Activated naive CD4-positive, alpha-beta T cell treated with anti-CD3 and anti-CD28 coated beads, Interleukin-2, amount 50 U/mL, for 16 hours (primary cell): Measurements from ENCODE around the gene SUPT3H.
"Not testable (repeated sequence)": the region's sequence is repeated elsewhere in the genome, so short reads cannot be mapped to it uniquely, and the experiment has no call there.

Experiments
- DNase-seq: peaks from one replicate; pipeline ENCODE4 v3.0.0-alpha.2; 2020

The SUPT3H gene

DNA sequence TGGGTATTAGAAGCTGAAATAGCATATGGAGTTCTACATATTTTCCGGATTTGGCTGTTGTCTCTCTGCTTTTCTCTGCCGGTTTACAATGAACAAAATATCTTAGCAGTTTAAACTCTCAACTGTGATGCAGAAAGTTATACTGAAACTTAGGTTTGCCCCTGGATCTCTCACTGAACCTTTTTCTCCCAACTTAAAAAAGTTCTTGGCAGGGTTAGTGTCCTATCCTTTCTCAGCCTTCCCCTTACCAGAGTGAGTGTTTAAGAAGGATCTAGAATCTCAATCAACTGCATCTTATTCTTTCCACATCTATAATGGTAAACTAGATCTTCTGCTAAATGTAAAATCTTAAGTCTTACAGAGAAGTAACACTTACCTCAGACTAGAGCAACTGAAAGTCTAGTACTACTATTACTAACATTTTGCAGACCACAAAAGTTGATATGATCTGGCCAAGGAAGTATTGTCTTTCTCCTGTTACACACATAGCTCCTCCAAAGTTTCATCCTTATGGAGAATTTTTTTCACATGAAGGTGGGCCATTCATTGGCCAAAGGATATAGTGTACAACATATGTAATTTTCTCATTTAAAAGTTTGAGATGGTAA is 441.9 kb downstream of the SUPT3H start:
- DNase-seq = no peak

DNA sequence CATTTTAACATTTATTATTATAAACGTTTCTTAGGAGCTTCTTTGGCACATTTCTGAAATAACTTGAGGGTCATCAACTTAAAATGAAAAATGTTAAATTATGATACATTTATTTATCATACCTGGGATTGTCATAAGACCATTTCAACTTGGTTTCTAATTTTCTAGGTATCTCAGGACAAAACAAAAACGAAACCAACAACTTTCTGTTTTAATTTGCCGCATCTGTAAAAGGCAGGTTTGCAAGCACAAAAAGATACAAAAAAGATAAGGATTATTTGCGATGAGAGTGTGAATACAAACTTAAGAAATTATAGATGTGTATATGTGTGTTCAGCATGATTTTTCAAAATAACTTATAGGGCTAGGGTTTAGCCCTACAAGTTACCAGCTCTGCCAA is 444.6 kb downstream of the SUPT3H start:
- DNase-seq = no peak

DNA sequence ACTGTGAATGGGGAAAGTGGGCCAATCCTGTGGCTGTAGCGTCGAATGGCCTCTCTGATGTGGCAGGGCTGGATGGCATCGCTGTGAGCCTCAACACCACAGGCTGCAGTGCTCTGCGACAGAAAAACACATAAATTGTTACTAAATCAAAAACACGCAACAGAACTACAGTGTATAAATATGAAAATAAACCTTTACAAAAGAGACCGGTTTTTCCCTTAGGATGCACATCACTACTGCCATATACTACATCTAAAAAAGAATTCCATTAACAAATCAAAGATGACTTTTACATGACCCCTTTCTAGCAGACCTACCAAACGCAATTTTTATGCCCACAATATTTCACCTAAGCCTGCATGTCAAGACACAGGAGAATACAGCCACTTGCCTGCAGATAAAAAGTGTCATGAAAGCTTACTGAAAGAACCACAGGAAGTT is 445.1 kb downstream of the SUPT3H start:
- DNase-seq = no peak

DNA sequence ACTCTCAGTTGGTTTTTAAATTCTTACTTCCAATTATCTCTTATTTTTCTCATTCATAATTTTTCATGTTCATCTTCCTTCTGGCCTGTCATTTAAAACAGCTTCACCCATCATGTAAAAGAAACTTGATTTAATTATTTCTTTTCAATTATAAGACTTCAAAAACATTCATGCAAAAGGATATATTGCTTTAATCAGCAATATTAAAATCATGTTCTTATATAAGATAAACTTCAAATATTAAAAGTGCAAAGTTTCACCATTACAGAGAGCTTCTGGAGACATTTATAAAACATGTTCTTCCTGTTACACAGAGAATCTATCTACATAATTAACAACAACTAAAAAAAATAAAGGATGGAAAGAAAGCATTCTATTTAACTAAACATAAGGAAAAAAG is 446.3 kb downstream of the SUPT3H start:
- DNase-seq = no peak

DNA sequence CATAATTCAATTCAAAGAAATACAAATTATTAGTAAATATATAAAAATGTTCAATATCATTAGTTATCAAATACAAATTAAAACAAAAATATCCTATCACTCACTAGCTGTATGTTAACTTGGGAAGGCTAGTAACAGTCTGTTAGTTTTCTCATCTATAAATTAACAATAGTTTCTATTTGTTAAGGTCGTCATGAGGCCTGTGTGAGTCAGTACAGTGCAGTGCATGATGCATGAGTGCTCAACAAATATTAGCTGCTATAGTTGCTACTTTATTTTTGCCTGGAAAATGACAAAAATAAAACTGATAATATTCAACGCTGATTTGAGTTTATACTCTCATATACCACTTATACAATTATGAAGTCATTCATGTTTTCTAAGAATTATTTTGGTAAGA is 451.2 kb downstream of the SUPT3H start:
- no peak for DNase-seq

DNA sequence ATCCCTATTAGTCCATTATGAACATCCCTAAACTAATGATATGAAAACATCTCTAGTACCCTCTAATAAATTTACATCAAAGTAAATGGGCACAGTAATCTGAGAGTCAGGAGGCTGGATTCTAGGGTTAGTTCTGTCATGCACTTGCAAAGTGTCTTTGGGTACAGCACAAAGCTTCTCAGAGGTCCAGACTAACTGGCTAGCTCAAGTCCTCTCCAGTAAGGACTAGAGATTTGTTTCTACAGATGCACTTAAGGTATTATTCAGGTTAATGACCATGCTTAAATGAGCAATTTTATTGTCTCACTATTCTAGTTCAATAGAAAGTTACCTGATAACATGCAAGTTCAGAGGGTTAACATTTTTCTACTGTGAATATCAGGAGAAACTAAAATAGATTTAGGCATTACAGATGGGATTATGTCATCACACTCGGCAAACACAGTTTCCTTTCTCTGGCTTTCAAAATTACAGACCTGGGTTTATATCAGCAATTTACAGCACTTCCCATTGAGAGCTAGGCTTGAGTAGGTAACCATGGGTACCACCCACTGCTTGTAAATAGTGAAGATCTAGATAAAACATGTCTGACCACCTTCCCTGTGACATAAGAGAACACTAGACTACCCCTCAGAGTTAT is 452.5 kb downstream of the SUPT3H start:
- no peak for DNase-seq

DNA sequence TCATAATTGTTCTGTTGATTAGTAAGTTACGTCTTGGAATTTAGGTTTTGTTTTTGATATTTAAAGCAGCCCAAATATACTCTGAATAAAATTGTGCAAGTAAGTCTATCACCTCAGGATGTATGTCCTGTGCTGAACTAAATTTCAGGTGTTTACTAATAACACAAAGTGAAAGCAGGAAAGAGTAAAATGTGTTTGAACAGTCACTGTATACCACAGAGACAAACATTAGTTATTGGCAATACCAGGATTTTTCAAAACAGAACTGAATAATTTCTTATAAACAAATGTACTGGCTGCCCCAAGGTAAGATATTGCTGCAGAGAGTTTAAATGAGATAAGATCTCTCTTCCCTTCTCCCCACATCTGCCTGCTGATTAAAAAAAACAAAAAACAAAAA is 454.3 kb downstream of the SUPT3H start:
- DNase-seq = no peak

DNA sequence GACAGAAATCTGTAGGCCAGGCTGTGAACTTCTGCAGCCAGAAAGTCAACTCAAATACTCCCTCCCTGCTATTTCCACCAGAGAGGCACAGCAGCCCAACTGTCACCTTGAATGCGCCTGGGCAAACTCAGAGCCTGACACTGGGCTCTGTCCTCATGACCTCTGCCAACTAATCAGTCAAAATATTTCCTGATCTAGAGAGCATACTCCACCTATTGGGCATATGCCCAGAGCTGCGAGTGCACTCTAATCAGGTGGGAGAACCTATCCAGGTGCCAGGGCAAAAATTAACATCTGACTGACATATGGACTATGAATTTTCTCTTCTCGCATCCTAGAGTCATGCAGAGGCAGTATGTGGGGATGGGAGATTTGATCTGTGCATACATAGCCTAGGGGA is 455.9 kb downstream of the SUPT3H start:
- no peak for DNase-seq

DNA sequence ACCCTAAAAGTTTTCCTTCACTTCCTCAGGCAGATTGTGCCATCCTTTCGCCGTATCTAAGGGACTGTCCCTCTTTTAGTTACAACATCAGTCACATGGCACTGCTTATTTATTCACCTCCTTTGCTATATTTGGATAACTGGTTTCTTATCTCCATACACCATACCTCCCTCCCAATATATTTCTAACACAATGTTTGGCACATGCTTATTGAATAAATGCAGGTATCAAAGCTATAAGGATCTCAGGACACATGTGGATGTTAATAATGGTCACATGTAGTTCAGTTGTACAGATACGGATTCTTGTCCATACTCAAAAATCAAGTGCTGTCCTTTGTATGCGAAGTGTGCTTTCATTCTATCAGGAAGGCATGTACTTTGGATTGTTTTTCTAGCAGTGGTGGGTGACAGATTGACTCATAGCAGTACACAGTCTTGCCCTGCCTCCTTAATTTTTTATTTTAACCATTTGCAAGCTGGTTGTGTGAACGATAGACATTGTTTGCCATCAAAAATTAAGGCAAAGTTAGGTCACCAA is 456.7 kb downstream of the SUPT3H start:
- DNase-seq = no peak

DNA sequence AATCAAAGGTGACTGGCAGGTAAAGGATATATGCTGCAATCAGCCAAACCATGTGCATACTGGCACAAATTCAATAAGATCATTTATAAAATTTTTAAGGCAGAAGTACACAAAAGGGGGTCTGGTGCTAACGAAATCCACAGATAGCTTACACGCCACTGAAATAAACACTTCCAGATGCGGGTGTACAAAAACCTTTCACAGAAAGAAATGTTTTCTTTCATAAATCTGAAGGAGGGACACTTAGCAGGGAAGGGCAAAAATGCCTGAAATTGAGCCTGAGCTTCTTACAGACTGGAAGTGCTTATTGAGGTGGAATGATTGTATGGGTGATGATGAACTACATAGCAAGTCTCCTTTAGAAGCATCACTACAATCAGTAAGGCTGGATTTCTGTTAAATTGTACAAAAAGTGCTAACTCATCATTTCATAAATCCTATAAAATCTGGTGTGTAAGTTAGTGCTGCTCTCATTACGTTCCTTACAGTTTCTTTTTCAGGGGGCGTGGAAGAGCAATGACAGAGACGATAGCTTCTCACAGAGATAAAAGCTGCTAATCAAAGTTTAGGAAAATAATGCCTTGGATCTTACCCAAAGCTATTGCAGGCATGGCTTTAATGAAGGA is 458.9 kb downstream of the SUPT3H start:
- DNase-seq = no peak

DNA sequence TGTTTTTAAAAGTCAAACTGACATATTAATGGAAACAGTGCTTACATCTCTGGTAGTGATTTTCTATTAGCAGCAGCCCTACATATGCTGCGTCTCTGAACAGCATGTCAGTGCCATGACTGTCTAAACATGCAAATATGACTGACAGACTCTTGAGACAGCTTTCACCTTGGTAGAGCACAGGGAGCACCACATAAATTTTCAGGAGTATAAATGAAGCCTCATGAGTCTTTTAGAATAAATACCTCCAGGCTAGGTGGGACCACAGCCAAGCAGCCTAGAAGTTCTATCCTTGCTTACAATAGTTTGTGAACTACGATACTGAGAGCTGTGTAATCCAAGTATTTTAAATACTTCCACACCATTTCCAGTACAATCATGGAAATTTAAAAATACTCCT is 460.3 kb downstream of the SUPT3H start:
- no peak for DNase-seq

DNA sequence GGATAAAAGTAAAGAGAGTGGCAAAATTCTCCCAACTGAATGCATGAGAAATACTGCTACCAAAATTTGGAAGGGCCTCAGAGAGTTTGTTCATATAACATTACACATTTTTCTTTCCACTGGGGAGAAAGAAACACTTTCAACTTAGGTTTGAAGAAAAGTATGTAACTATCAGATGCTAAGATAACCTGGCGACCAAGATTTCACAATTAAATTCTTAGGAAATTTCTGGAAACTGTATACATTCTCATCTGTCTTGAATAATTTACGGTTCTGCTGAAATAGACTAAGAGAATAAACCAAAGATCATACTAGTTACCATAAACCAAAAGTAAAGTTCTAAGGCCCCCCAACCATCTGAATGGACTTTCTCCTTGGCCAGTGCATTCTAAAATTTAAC is 462.6 kb downstream of the SUPT3H start:
- no peak for DNase-seq

DNA sequence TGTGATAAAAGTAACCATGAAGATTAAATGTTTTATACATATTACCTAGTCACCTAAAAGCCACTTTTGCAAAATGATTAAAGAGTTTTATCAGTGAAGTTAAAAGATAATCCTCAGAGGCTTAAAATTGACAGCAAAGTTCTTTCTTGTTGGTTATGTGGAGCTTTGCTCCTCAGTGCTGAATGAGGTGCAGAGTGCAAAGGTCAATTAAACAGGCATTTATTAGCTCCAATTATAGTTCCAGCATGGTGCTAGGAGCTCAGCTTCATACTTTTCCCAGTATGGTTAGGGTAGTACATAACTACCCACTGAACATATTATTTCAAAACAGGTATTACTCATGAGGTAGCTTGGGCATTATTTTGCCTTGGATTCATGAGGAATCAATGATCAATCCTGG is 463.6 kb downstream of the SUPT3H start:
- no peak for DNase-seq

DNA sequence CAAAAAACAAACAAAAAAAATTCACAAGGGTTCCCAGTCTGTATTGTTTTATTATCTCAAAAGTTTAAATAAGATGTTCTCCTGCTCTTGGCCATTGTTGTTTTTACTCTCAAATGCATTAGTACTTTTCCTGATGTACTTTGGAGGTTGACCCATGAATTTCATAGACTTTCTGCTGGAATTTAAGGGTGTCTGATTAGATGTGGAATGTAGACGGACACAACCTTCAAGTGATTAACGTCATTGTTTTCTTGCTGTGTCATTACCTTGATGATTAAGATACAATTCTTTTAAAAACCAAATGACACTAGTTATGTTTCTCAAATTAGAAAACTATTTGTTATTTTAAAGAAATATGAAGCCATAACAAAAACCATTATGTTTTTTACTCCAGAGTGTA is 471.0 kb downstream of the SUPT3H start:
- no peak for DNase-seq

DNA sequence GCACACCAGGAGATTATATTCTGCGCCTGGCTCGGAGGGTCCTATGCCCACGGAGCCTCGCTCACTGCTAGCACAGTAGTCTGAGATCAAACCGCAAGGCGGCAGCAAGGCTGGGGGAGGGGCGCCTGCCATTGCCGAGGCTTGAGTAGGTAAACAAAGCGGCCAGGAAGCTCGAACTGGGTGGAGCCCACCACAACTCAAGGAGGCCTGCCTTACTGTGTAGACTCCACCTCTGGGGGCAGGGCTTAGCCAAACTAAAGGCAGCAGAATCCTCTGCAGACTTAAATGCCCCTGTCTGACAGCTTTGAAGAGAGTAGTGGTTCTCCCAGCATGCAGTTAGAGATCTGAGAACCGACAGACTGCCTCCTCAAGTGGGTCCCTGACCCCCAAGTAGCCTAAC is 477.4 kb downstream of the SUPT3H start:
- not testable (repeated sequence) for DNase-seq

DNA sequence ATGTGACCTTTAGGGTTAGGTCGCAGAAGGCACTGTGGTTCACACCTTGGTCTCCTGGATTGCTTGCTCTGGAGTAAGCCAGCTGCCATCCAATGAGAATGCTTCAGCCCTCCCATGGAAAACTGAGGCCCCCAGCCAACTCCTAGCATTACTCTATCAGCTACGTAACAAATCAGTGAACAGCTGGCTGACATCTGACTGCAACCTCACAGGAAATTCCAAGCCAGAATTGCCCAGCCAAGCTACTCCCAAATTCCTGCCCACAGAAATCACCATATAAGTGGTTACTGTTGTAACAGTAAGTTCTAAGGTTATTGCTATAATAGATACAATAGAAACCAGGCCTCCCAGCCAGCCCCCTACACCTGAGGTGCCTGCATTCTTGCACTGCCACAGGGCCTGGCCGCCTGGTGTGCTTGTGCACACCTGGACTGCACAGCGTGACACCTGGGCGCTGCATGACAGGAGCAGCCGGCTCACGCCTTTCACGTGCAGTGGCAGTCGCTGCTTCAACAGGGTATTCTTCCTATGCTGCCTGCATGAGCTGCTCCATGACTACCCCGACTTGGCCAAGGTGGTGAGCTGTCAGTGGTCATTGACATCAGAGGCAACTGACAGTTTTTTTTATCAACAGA is 479.3 kb downstream of the SUPT3H start:
- DNase-seq = no peak

DNA sequence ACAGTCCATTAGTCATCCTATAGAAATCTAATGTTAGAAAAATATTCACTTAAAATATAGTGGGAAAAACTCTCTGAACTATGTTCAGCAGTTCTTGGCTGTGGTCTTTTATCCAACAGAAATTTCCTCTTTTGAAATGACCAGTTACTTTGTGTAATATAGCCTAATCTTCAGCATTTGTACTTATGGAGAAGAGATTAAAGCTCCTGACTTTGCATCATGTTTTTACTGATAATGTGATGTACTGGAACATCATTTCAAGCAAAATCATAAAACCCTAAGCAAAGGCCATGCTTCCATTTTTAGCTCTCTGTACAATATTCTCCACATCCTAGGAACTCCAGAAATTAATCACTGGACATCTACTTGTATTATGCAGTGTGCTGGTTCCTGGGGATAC is 480.4 kb downstream of the SUPT3H start:
- DNase-seq = no peak

DNA sequence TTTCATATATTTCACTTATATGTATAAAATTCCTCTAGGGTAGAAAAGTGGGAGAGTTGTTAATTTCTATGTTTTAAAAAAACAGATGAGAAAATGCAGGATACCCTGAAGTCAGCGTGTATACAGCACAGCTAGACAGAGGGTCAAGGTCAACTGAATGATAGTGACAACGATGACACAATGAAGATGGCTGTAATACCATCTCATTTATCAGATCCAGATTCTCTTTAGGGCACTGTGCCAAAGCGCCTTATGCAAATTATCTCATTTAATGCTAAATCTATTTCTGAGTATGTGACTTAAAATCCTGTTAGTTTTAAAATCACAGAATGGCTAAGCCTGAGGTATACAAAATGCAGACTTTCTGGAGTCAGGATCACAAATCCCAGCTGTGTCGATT is 481.0 kb downstream of the SUPT3H start:
- no peak for DNase-seq

DNA sequence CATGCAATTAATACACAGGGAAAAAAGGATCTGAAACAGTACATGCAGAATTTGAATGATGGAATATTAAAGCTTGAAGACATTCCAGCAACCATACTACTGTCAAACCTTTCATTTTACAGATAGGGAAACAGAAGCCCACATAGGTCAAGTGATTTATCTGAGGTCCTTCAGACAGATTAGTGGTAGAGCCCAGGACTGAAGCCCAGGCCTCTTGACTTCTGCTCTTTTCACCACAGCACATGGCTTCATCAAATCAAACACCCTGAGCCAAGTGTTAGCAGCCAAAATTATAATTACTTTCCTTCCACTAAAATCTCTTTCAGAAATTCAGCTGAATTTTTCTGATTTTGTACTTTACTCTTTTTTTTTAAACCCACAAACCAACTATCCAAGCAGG is 485.2 kb downstream of the SUPT3H start:
- no peak for DNase-seq

DNA sequence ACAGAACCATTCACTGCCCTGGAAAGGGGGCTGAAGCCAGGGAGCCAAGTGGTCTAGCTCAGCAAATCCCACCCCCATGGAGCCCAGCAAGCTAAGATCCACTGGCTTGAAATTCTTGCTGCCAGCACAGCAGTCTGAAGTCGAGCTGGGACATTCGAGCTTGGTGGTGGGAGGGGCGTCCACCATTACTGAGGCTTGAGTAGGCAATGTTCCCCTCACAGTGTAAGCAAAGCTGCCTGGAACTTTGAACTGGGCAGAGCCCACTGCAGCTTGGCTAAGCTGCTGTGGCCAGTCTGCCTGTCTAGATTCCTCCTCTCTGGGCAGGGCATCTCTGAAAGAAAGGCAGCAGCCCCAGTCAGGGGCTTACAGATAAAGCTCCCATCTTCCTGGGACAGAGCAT is 498.7 kb downstream of the SUPT3H start:
- not testable (repeated sequence) for DNase-seq

DNA sequence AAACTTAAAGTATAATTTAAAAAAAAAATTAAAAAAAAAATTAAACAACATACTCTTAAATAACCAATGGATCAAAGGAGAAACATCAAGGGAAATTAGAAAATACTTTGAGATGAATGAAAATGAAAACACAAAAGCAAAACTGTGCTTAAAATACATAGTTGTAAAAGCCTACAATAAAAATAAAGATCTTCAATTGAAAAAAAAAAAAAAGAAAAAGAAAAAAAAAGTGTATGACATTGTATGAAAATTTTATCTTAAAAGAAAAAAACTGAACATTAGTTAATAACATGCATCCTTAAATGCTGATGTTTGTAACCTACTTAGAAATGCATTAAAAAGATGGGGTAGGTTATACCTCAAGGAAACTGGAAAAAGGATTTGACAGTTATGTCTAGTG is 501.1 kb downstream of the SUPT3H start:
- not testable (repeated sequence) for DNase-seq

DNA sequence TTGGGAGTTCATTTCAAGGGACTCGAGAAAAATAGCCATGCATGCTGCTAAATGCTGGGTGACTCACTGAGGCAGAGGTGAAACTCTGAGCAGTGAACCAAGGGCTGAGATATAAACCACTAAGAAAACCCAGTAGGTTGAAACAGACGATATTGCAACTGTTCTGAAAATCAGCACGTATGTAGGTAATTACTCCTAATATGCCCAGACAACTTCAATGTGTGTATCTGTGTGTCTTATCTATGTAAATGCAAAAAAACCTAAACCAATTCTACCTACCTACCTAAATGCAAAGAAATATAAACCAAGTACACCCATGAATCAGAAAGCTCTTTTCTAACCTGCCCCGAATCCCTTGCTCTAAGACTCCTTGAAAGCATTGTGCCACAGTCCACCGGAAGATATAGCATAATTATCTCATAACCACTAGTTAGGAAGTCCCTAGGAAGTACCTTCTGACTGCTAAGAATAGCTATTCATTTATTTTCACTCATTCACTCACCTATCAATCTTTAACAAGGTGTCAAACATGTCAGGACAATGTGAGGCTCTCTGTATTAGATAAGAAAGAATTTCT is 508.3 kb downstream of the SUPT3H start:
- DNase-seq = no peak

DNA sequence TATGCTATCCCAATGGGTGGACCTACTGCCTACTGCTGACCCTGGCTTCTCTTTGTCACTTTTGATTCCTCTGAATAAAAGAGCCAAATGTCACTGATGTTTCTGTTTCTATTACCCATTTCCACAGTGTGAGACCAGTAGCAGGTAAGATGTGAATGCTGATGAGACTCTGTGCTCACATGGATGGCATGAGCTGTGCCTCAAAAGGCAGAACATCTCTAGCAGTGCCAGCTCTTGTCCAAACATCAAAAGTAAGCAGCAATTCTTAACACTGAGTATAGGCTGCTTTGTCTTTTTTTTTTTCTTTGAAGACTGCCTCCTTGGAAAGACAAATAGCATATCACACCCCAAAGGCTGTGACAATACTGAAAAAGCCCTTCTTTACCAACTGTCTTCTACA is 508.8 kb downstream of the SUPT3H start:
- DNase-seq = no peak

DNA sequence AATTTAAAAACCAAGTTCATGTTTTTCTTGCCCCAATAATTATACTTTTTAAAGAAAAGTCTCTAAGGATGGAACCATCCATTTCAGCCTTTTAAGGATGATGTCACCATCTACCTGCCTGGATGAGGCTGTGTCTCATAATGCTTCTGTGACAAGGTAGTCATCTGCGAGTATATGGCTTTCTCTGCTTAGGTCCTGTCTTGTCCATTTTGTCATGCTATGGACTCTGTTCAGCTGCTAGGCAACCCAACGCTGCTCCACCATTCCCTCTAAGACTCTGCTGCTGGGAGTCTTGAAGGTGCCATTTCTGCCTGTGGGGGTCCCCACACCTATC is 509.4 kb downstream of the SUPT3H start:
- DNase-seq = no peak
